HUES64 (cell line): Measurements from ENCODE around the gene UBR4.
"Not testable (repeated sequence)": the region's sequence is repeated elsewhere in the genome, so short reads cannot be mapped to it uniquely, and the experiment has no call there.

Experiments
- H3K27ac ChIP-seq: 2 replicates; pipeline ENCODE4 v1.7.0; 2013; ENCODE audit warnings: low read depth, low read length, inconsistent platforms
- H3K27me3 ChIP-seq: 2 replicates; pipeline ENCODE4 v1.6.1; 2013; ENCODE audit warnings: mild to moderate bottlenecking, low read length; ENCODE audit not compliant: insufficient read depth
- H3K36me3 ChIP-seq: 2 replicates; pipeline ENCODE4 v1.6.1; 2013; ENCODE audit warnings: mild to moderate bottlenecking, low read length; ENCODE audit not compliant: insufficient read depth
- H3K4me1 ChIP-seq: 2 replicates; pipeline ENCODE4 v1.6.1; 2013; ENCODE audit warnings: mild to moderate bottlenecking, low read length, moderate library complexity; ENCODE audit not compliant: insufficient read depth
- H3K4me3 ChIP-seq: 2 replicates; pipeline ENCODE4 v1.5.1; 2013; ENCODE audit warnings: mild to moderate bottlenecking, low read length, moderate library complexity
- H3K9ac ChIP-seq: 2 replicates; pipeline ENCODE4 v1.6.1; 2013; ENCODE audit warnings: mild to moderate bottlenecking, low read depth, low read length
- H3K9me3 ChIP-seq: 2 replicates; pipeline ENCODE4 v1.6.1; 2013; ENCODE audit warnings: low read depth, low read length; ENCODE audit not compliant: insufficient read depth
- WGBS: fragments of 150-250, 120-280 bp; methylation state at CpG from one replicate; pipeline ENCODE4 v1.1.7; 2013; ENCODE audit warnings: missing lambda C conversion rate; 5-methylcytosine and 5-hydroxymethylcytosine counted together

Gene UBR4

GRCh38 chr1:19239876-19240275, 29.8 kb upstream of the UBR4 start:
- 97% methylated on average over 7 of the region's 7 CpGs for WGBS
- Histone ChIP-seq H3K9ac (no peak overlapping the region), H3K27ac (no peak overlapping the region), H3K4me3 (no peak overlapping the region), H3K4me1 (no peaks in the 10 kb centered on the region), H3K36me3 (peaks cover 92% of the 10 kb centered on the region), H3K9me3 (no peaks in the 10 kb centered on the region), H3K27me3 (no peaks in the 10 kb centered on the region)

GRCh38 chr1:19234224-19234623, 24.2 kb upstream of the UBR4 start:
- H3K27me3 ChIP-seq = no peaks in the 10 kb centered on the region
- peaks cover 91% of the 10 kb centered on the region for H3K36me3 ChIP-seq
- no peak overlapping the region for H3K27ac ChIP-seq
- H3K9me3 ChIP-seq = no peaks in the 10 kb centered on the region
- 96% methylated on average over 3 of the region's 3 CpGs for WGBS
- H3K9ac ChIP-seq = no peak overlapping the region
- no peak overlapping the region for H3K4me3 ChIP-seq
- no peaks in the 10 kb centered on the region for H3K4me1 ChIP-seq

DNA sequence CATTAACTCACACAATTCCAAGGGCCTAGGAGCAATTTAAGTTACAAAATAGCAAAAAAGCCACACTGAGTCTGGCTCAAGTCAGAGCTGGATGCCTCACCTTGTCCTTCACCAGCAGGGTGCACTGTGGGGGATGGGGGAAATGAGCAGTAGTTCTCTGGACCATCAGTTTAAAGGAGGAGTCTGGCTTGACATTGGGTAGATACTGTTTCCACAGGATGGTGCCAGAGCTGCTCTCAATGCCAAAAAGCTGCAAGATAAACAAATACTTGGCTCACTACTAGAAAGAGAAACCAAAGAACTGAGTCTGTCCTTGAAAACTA, 22.4 kb upstream of the UBR4 start:
- Histone ChIP-seq H3K4me1 (no peaks in the 10 kb centered on the region), H3K27me3 (no peaks in the 10 kb centered on the region), H3K27ac (no peak overlapping the region), H3K9me3 (no peaks in the 10 kb centered on the region), H3K36me3 (peaks cover 88% of the 10 kb centered on the region), H3K4me3 (no peak overlapping the region), H3K9ac (no peak overlapping the region)

- WGBS = 97% methylated on average over 16 of the region's 16 CpGs
- H3K9ac ChIP-seq, H3K27me3 ChIP-seq, H3K27ac ChIP-seq, H3K9me3 ChIP-seq, H3K4me3 ChIP-seq, H3K4me1 ChIP-seq: not testable (repeated sequence)
- peaks cover 87% of the 10 kb centered on the region for H3K36me3 ChIP-seq
These were observed 21.9 kb upstream of the UBR4 start for GRCh38 chr1:19231736-19232523.

- no peak overlapping the region for H3K4me3 ChIP-seq
- H3K9ac ChIP-seq = no peak overlapping the region
- H3K4me1 ChIP-seq = no peaks in the 10 kb centered on the region
- H3K9me3 ChIP-seq = no peaks in the 10 kb centered on the region
- peaks cover 95% of the 10 kb centered on the region for H3K36me3 ChIP-seq
- H3K27ac ChIP-seq = no peak overlapping the region
- H3K27me3 ChIP-seq = no peaks in the 10 kb centered on the region
- WGBS = 95% methylated on average over 6 of the region's 6 CpGs
These were observed 19.8 kb upstream of the UBR4 start for GRCh38 chr1:19229828-19230325.

DNA sequence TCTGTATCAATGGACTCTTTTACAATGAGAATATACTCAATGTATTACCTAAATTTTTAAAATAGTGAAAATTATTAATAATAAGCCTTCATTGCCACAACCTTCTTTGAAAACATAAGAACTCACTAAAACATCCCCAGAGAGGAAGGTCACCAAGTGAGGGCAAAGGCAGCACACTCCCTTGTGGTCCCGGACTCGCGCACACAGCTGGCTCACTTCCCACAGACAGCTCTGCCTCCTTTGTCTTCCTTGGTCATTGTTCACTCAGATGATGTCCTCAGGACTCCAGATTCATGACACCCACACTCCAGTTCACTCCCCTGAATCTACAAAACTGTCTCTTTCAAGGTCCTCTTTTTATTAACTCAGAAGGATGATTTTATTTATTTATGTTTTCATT, 19.2 kb upstream of the UBR4 start:
- H3K4me3 ChIP-seq = no peak overlapping the region
- H3K36me3 ChIP-seq = peaks cover 96% of the 10 kb centered on the region
- no peak overlapping the region for H3K9ac ChIP-seq
- no peaks in the 10 kb centered on the region for H3K4me1 ChIP-seq
- no peaks in the 10 kb centered on the region for H3K9me3 ChIP-seq
- no peak overlapping the region for H3K27ac ChIP-seq
- WGBS = 98% methylated on average over 3 of the region's 3 CpGs
- no peaks in the 10 kb centered on the region for H3K27me3 ChIP-seq

DNA sequence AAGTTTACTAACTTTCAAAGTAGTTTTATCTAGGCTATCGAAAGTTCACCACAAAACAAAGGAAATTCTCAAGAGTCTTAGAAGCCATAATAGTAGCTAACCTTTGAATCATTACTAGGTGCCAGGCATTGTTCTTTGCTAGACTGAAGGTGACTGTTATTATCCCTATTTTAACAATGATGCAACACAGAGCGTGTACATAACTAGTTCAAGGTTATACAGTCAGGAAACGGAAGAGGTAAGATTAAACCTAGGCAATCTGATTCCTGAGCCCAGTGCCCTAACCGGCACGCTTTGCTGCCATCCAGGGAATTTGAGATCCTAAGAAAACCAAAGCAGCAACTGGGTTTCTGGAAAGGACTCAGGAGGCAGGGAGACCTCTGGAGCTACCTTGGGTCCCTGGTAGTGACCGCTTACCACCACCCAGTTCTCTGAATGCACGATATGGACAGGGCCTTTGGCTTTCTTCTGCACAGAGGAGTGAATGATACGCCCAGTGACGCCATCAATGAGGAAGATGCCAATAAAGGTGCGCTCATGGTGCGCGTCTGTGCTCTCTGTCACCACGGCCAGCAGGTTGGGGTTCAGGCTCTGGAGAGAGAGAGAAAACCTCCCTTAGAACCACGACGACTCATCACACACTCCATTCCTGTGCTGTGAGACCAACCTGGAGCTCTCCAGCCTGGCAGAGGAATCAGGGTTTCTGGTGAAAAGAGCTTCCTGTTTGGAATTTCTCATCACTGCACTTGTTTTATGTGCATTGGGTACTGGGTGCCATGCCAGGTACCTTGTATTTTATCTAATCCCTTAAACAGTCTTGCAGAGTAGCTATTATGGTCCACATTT, 13.1 kb upstream of the UBR4 start:
- Histone ChIP-seq H3K9ac (no peak overlapping the region), H3K27me3 (no peaks in the 10 kb centered on the region), H3K9me3 (no peaks in the 10 kb centered on the region), H3K4me3 (no peak overlapping the region), H3K27ac (no peak overlapping the region), H3K4me1 (no peaks in the 10 kb centered on the region), H3K36me3 (peaks cover 98% of the 10 kb centered on the region)
- 94% methylated on average over 15 of the region's 15 CpGs for WGBS

GRCh38 chr1:19222573-19222972, 12.5 kb upstream of the UBR4 start:
- H3K9ac ChIP-seq = no peak overlapping the region
- H3K4me3 ChIP-seq = no peak overlapping the region
- H3K36me3 ChIP-seq = peaks cover 99% of the 10 kb centered on the region
- no peak overlapping the region for H3K27ac ChIP-seq
- H3K27me3 ChIP-seq = no peaks in the 10 kb centered on the region
- 97% methylated on average over 11 of the region's 11 CpGs for WGBS
- no peaks in the 10 kb centered on the region for H3K9me3 ChIP-seq
- H3K4me1 ChIP-seq = no peaks in the 10 kb centered on the region

DNA sequence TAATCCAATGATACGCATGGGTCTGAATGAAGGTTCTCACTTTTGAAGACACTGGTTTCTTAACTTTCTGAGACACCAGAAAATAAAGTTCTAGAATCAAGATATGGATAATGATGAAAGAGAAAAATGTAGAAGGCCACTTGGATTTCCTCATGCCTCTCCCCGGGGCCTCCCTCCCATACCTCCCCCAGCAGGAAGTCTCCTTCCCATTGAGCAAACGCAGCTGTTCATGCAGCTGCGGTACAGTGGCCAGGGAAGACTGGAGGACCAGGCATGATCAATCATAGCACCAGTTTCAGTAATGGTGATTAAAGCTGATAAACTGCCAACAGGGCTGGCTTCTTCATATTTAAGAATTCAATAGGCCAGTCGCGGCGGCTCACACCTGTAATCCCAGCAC, 10.9 kb upstream of the UBR4 start:
- no peak overlapping the region for H3K4me3 ChIP-seq
- no peaks in the 10 kb centered on the region for H3K27me3 ChIP-seq
- no peaks in the 10 kb centered on the region for H3K4me1 ChIP-seq
- H3K9ac ChIP-seq = no peak overlapping the region
- WGBS = 94% methylated on average over 7 of the region's 7 CpGs
- no peak overlapping the region for H3K27ac ChIP-seq
- H3K9me3 ChIP-seq = no peaks in the 10 kb centered on the region
- peaks cover 99% of the 10 kb centered on the region for H3K36me3 ChIP-seq

DNA sequence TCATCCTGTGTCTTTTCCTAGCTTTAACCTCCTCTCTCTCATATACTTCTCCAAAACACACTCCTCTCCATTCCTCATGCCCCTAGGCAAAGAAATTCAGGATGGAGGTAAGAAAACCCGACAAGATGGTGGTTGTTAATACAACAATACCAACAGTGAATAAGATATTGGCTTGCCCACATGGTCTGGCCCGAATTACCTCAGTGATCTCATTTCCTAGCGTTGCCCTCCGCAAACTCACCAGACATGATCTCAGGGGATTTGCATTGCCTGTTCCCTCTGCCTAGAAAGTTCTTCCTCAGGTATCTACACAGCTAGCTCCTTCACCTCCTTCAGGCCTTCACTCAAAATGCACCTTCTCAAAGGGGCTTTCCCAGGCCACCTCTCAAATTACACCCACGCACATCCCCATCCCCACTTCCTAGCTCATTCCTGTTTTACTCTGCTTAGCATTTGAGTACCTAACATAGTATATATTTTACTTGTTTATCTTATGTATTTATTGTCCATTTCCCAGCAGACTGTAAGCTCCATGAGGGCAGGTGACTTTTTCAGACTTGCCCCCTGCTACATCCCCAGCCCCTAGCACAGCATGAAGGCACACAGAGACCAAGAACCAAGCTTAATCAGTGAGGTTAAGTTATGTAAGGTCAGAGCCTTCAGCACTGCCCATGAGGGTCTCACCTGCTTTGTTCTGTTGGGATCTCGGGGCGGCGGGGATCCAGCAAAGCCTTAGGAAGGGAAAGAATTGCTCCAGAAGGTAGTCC, 10.2 kb upstream of the UBR4 start:
- Histone ChIP-seq H3K27me3 (no peaks in the 10 kb centered on the region), H3K36me3 (peaks cover 98% of the 10 kb centered on the region), H3K9me3 (no peaks in the 10 kb centered on the region), H3K4me1 (no peaks in the 10 kb centered on the region), H3K27ac (no peak overlapping the region), H3K9ac (no peak overlapping the region), H3K4me3 (no peak overlapping the region)
- 96% methylated on average over 8 of the region's 8 CpGs for WGBS

GRCh38 chr1:19219451-19219850, 9.4 kb upstream of the UBR4 start:
- WGBS = 96% methylated on average over 7 of the region's 7 CpGs
- Histone ChIP-seq H3K9me3 (no peaks in the 10 kb centered on the region), H3K9ac (no peak overlapping the region), H3K27ac (no peak overlapping the region), H3K4me3 (no peak overlapping the region), H3K4me1 (no peaks in the 10 kb centered on the region), H3K27me3 (no peaks in the 10 kb centered on the region), H3K36me3 (peaks cover 96% of the 10 kb centered on the region)
